Large intestine (tissue), 3 donors: ENCODE data around the gene PI4KA. TPM values are rescaled to one million over a fixed set of nuclear protein-coding genes. Genes with fewer than 3 reads are reported as not detected.
A peak's percentile ranks its signal among the peaks of the same experiment; 100 is the strongest.

ENCODE experiments used
- DNase-seq, 2 donors: peaks; one replicate each; pipeline versions ENCODE4 v3.0.0 to v3.0.0-alpha.2; 2013
- H3K27ac ChIP-seq: one replicate; pipeline ENCODE4 v1.5.1; 2013; ENCODE audit warnings: low read length
- H3K27me3 ChIP-seq: 2 replicates; pipeline ENCODE4 v1.6.1; 2013; ENCODE audit warnings: low read length; ENCODE audit not compliant: control insufficient read depth, insufficient read depth
- H3K36me3 ChIP-seq: 2 replicates; pipeline ENCODE4 v1.6.1; 2013; ENCODE audit warnings: low read length; ENCODE audit not compliant: control insufficient read depth, insufficient read depth
- H3K4me1 ChIP-seq: one replicate; pipeline ENCODE4 v1.6.1; 2013; ENCODE audit warnings: low read length; ENCODE audit not compliant: control insufficient read depth, insufficient read depth
- H3K4me3 ChIP-seq: one replicate; pipeline ENCODE4 v1.5.1; 2013; ENCODE audit warnings: low read length
- H3K9me3 ChIP-seq: one replicate; pipeline ENCODE4 v1.6.1; 2013; ENCODE audit warnings: mild to moderate bottlenecking, low read depth, low read length, moderate library complexity; ENCODE audit not compliant: control insufficient read depth
- WGBS: methylation state at CpG from one replicate; pipeline ENCODE4 v1.1.5; 2013; ENCODE audit warnings: low lambda C conversion rate; ENCODE audit not compliant: insufficient coverage; 5-methylcytosine and 5-hydroxymethylcytosine counted together
- polyA plus RNA-seq: library from polyadenylated mRNA; unstranded; fragments of 120-200 nt; gene quantifications from one replicate; pipeline ENCODE4 v1.2.1, GENCODE V29; 2013

Gene PI4KA
- polyA plus RNA-seq, 1 donor, result 79.8 TPM

- no peak for DNase-seq
- Histone ChIP-seq H3K27ac (no peak overlapping the region), H3K4me3 (no peak overlapping the region), H3K9me3 (no peaks in the 10 kb centered on the region), H3K36me3 (peaks cover 32% of the 10 kb centered on the region), H3K27me3 (no peaks in the 10 kb centered on the region), H3K4me1 (no peaks in the 10 kb centered on the region)
- 86% methylated on average over 1 of the region's 3 CpGs for WGBS
Observed at GRCh38 chr22:20785415-20785814, 73.2 kb downstream of the PI4KA start.

- Histone ChIP-seq H3K36me3 (peaks cover 39% of the 10 kb centered on the region), H3K27ac (no peak overlapping the region)
- whole genome bisulfite sequencing, result no CpG with 5 or more reads among the region's 14 CpGs
Observed at GRCh38 chr22:20783844-20784723, 74.5 kb downstream of the PI4KA start.

GRCh38 chr22:20783300-20783673 is 75.3 kb downstream of the PI4KA start:
- no CpG with 5 or more reads among the region's 3 CpGs for WGBS
- DNase-seq, result no peak
- Histone ChIP-seq H3K4me1 (peaks cover under 1% of the 10 kb centered on the region), H3K4me3 (no peak overlapping the region), H3K27me3 (no peaks in the 10 kb centered on the region), H3K9me3 (no peaks in the 10 kb centered on the region), H3K27ac (no peak overlapping the region), H3K36me3 (peaks cover 38% of the 10 kb centered on the region)

More at GRCh38 chr22:20783844-20784723, 74.5 kb downstream of the PI4KA start:
- no peaks in the 10 kb centered on the region for H3K9me3 ChIP-seq
- H3K4me3 ChIP-seq, result no peak overlapping the region
- H3K4me1 ChIP-seq, result no peaks in the 10 kb centered on the region
- H3K27me3 ChIP-seq, result no peaks in the 10 kb centered on the region
- DNase-seq, result peak; percentile 31 to 39

- Histone ChIP-seq H3K4me3 (no peak overlapping the region), H3K27me3 (no peaks in the 10 kb centered on the region), H3K27ac (no peak overlapping the region), H3K4me1 (peaks cover 5% of the 10 kb centered on the region), H3K9me3 (no peaks in the 10 kb centered on the region), H3K36me3 (peaks cover 33% of the 10 kb centered on the region)
- WGBS, result no CpG with 5 or more reads among the region's 4 CpGs
- no peak for DNase-seq
Observed at GRCh38 chr22:20782596-20783299, 75.9 kb downstream of the PI4KA start.

- no peak for DNase-seq
- no peak overlapping the region for H3K4me3 ChIP-seq
- H3K9me3 ChIP-seq, result no peaks in the 10 kb centered on the region
- no peaks in the 10 kb centered on the region for H3K27me3 ChIP-seq
- no CpG with 5 or more reads among the region's 4 CpGs for WGBS
- no peak overlapping the region for H3K27ac ChIP-seq
- peaks cover 9% of the 10 kb centered on the region for H3K4me1 ChIP-seq
- peaks cover 26% of the 10 kb centered on the region for H3K36me3 ChIP-seq
Observed at GRCh38 chr22:20782083-20782482, 76.5 kb downstream of the PI4KA start.

GRCh38 chr22:20781272-20781990 is 77.2 kb downstream of the PI4KA start:
- no peaks in the 10 kb centered on the region for H3K27me3 ChIP-seq
- peaks cover 13% of the 10 kb centered on the region for H3K4me1 ChIP-seq
- no peaks in the 10 kb centered on the region for H3K9me3 ChIP-seq
- peaks cover 21% of the 10 kb centered on the region for H3K36me3 ChIP-seq
- DNase-seq, result no peak
- H3K4me3 ChIP-seq, result no peak overlapping the region
- 80% methylated on average over 3 of the region's 11 CpGs for WGBS
- H3K27ac ChIP-seq, result no peak overlapping the region

GRCh38 chr22:20779818-20780158 is 78.8 kb downstream of the PI4KA start:
- DNase-seq, result no peak
- H3K9me3 ChIP-seq, result no peaks in the 10 kb centered on the region
- no peaks in the 10 kb centered on the region for H3K27me3 ChIP-seq
- peaks cover 21% of the 10 kb centered on the region for H3K36me3 ChIP-seq
- H3K27ac ChIP-seq, result no peak overlapping the region
- WGBS, result 100% methylated on average over 4 of the region's 5 CpGs
- peaks cover 13% of the 10 kb centered on the region for H3K4me1 ChIP-seq
- H3K4me3 ChIP-seq, result no peak overlapping the region

- Histone ChIP-seq H3K4me3 (no peak overlapping the region), H3K27me3 (no peaks in the 10 kb centered on the region), H3K9me3 (no peaks in the 10 kb centered on the region), H3K27ac (no peak overlapping the region), H3K4me1 (peaks cover 13% of the 10 kb centered on the region), H3K36me3 (peaks cover 21% of the 10 kb centered on the region)
- WGBS, result no CpG with 5 or more reads among the region's 25 CpGs
- DNase-seq, result no peak
Observed at GRCh38 chr22:20779014-20779817, 79.4 kb downstream of the PI4KA start.

GRCh38 chr22:20777420-20778177 is 81.0 kb downstream of the PI4KA start:
- H3K4me1 ChIP-seq, result peaks cover 13% of the 10 kb centered on the region
- H3K36me3 ChIP-seq, result peaks cover 21% of the 10 kb centered on the region
- no CpG with 5 or more reads among the region's 10 CpGs for WGBS
- H3K9me3 ChIP-seq, result no peaks in the 10 kb centered on the region
- peak overlapping the region; percentile 72 for H3K27ac ChIP-seq
- no peak overlapping the region for H3K4me3 ChIP-seq
- no peaks in the 10 kb centered on the region for H3K27me3 ChIP-seq
- DNase-seq, result peak; percentile 89 to 96
